HCT116 (cell line): ENCODE results near the gene CCDC159. TPM values are rescaled to one million over a fixed set of nuclear protein-coding genes. Genes with fewer than 3 reads are reported as not detected.

Source experiments
- ATAC-seq: fragments of 200-7000 bp; cut with Tn5 transposase; 2 replicates; pipeline ENCODE4 v1.9.1; 2020; ENCODE audit warnings: mild to moderate bottlenecking, moderate library complexity
- BruUV-seq: library from RNA; stranded (reverse); fragments of 400-500 nt; replicated peaks from 2 replicates; lab custom pipeline; 2021; lab: Mats Ljungman, UMichigan
- CTCF ChIA-PET: fragments of 300-600 bp; sonication (Branson Sonifier 250); formaldehyde crosslinking; loops from one replicate; lab custom pipeline; 2021; ENCODE audit warnings: antibody characterized with exemption; lab: Charles Lee
- POLR2A ChIA-PET: fragments of 300-600, 350-600 bp; sonication (Branson Sonifier 250); formaldehyde crosslinking; loops from one replicate; lab custom pipeline; 2021; ENCODE audit warnings: antibody characterized with exemption; lab: Charles Lee
- RAD21 ChIA-PET, 2 experiments: fragments of 300-600 bp; sonication (Branson Sonifier 250); formaldehyde crosslinking; loops; one replicate each; lab custom pipeline; 2023; ENCODE audit warnings: low total read pairs in 2 of 2; ENCODE audit not compliant: uncharacterized antibody in 2 of 2, unreplicated experiment in 2 of 2, low non-redundant PET in 1 of 2; lab: Charles Lee
- DNase-seq: peaks from one replicate; pipeline ENCODE4 v3.0.0-alpha.2; 2010; ENCODE audit warnings: low read depth, low spot score
- H2AFZ ChIP-seq: fragments of 200-600 bp; shearing (Covaris generic), sonication (generic); 2 replicates; pipeline ENCODE4 v1.6.1; 2017; ENCODE audit warnings: low read depth, mixed run types, mixed read lengths, antibody characterized with exemption, low read length; ENCODE audit not compliant: poor library complexity, severe bottlenecking
- H3K27ac ChIP-seq: 2 replicates; pipeline ENCODE4 v1.5.1; 2012; ENCODE audit warnings: low read depth, low read length
- H3K27me3 ChIP-seq: fragments of 200-600 bp; sonication (generic); 2 replicates; pipeline ENCODE4 v1.6.1; 2016; ENCODE audit warnings: mixed run types, low read length, mixed read lengths; ENCODE audit not compliant: insufficient read depth
- H3K36me3 ChIP-seq, 2 experiments: fragments of 200-500 bp in 1 of 2; fragments of 200-600 bp in 1 of 2; sonication (Bioruptor generic) in 1 of 2; sonication (generic) in 1 of 2; 2 replicates each; pipeline versions ENCODE4 v1.5.1 to v1.6.1; 2014 to 2016; ENCODE audit warnings: low read length in 2 of 2, inconsistent platforms in 1 of 2, mixed read lengths in 1 of 2, mixed run types in 1 of 2; ENCODE audit not compliant: insufficient read depth in 2 of 2, control insufficient read depth in 1 of 2
- H3K4me1 ChIP-seq, 2 experiments: fragments of 200-600 bp in 1 of 2; sonication (generic) in 1 of 2; 2 replicates each; pipeline versions ENCODE4 v1.5.1 to v1.6.1; 2012 to 2017; ENCODE audit warnings: low read length in 2 of 2, inconsistent platforms in 1 of 2, mild to moderate bottlenecking in 1 of 2, mixed read lengths in 1 of 2, mixed run types in 1 of 2, moderate library complexity in 1 of 2; ENCODE audit not compliant: insufficient read depth in 2 of 2, control insufficient read depth in 1 of 2
- H3K4me2 ChIP-seq: fragments of 200-600 bp; sonication (generic); 2 replicates; pipeline ENCODE4 v1.6.1; 2017; ENCODE audit warnings: mixed run types, low read length, mixed read lengths
- H3K4me3 ChIP-seq, 2 experiments: fragments of 200-600 bp in 1 of 2; sonication (generic) in 1 of 2; replicated peaks in 1 of 2; 2 replicates each; pipeline ENCODE4 v1.5.1; 2011 to 2016; ENCODE audit warnings: low read length in 2 of 2, control low read depth in 1 of 2, low read depth in 1 of 2, mild to moderate bottlenecking in 1 of 2, mixed read lengths in 1 of 2, mixed run types in 1 of 2
- H3K79me2 ChIP-seq: fragments of 200-600 bp; sonication (generic); 2 replicates; pipeline ENCODE4 v1.6.1; 2017; ENCODE audit warnings: mild to moderate bottlenecking, mixed run types, low read length, moderate library complexity, mixed read lengths; ENCODE audit not compliant: insufficient read depth
- H3K9ac ChIP-seq: fragments of 200-600 bp; sonication (generic); 2 replicates; pipeline ENCODE4 v1.6.1; 2016; ENCODE audit warnings: low read length, mixed read lengths
- H3K9me2 ChIP-seq: fragments of 200-600 bp; sonication (generic), shearing (Covaris generic); 2 replicates; pipeline ENCODE4 v1.6.1; 2017; ENCODE audit warnings: mixed run types, mild to moderate bottlenecking, moderate library complexity; ENCODE audit not compliant: insufficient read depth
- H3K9me3 ChIP-seq, 2 experiments: fragments of 200-500 bp in 1 of 2; fragments of 200-600 bp in 1 of 2; sonication (Bioruptor generic) in 1 of 2; sonication (generic) in 1 of 2; 2 replicates each; pipeline ENCODE4 v1.6.1; 2014 to 2017; ENCODE audit warnings: low read length in 2 of 2, mixed read lengths in 2 of 2, inconsistent platforms in 1 of 2, low read depth in 1 of 2, mild to moderate bottlenecking in 1 of 2, mixed run types in 1 of 2, moderate library complexity in 1 of 2; ENCODE audit not compliant: control insufficient read depth in 1 of 2, insufficient read depth in 1 of 2
- H4K20me1 ChIP-seq: fragments of 200-600 bp; sonication (generic), shearing (Covaris generic); 2 replicates; pipeline ENCODE4 v1.6.1; 2017; ENCODE audit warnings: mixed run types, mild to moderate bottlenecking, moderate library complexity; ENCODE audit not compliant: insufficient read depth
- CBX3 ChIP-seq: IDR thresholded peaks from 2 replicates; pipeline ENCODE4 v1.6.1; 2012; ENCODE audit warnings: low read depth
- CEBPB ChIP-seq: IDR thresholded peaks from 2 replicates; pipeline ENCODE4 v1.6.1; 2012; ENCODE audit warnings: low read depth
- EGR1 ChIP-seq: IDR thresholded peaks from 2 replicates; pipeline ENCODE4 v1.6.1; 2012; ENCODE audit warnings: low read depth
- ELF1 ChIP-seq: IDR thresholded peaks from 2 replicates; pipeline ENCODE4 v1.6.1; 2012; ENCODE audit warnings: low read depth, borderline replicate concordance
- EZH2 ChIP-seq: fragments of 200-600 bp; sonication (generic); IDR thresholded peaks from 2 replicates; pipeline ENCODE4 v1.6.1; 2017; ENCODE audit warnings: antibody characterized with exemption, mixed run types
- EZH2phosphoT487 ChIP-seq: fragments of 200-600 bp; IDR thresholded peaks from 2 replicates; pipeline ENCODE4 v1.6.1; 2018; ENCODE audit warnings: antibody characterized with exemption, borderline replicate concordance
- FOSL1 ChIP-seq: IDR thresholded peaks from 2 replicates; pipeline ENCODE4 v1.6.1; 2012; ENCODE audit warnings: low read depth
- POLR2A ChIP-seq: IDR thresholded peaks from 2 replicates; pipeline ENCODE4 v1.7.0; 2011; ENCODE audit warnings: borderline replicate concordance; ENCODE audit not compliant: insufficient read depth, insufficient read length; ENCODE audit errors: extremely low read depth
- POLR2AphosphoS5 ChIP-seq: IDR thresholded peaks from 2 replicates; pipeline ENCODE4 v1.6.1; 2011; ENCODE audit warnings: mild to moderate bottlenecking, low read depth, low read length, moderate library complexity
- SIN3A ChIP-seq: IDR thresholded peaks from 2 replicates; pipeline ENCODE4 v1.6.1; 2012; ENCODE audit warnings: low read depth
- SP1 ChIP-seq: IDR thresholded peaks from 2 replicates; pipeline ENCODE4 v1.6.1; 2012; ENCODE audit warnings: low read depth
- SRF ChIP-seq: IDR thresholded peaks from 2 replicates; pipeline ENCODE4 v1.6.1; 2012; ENCODE audit warnings: low read depth
- TCF7L2 ChIP-seq: IDR thresholded peaks from 2 replicates; pipeline ENCODE4 v1.7.0; 2011; ENCODE audit warnings: borderline replicate concordance, inconsistent platforms; ENCODE audit not compliant: insufficient read depth, insufficient read length; ENCODE audit errors: extremely low read depth
- YY1 ChIP-seq: IDR thresholded peaks from 2 replicates; pipeline ENCODE4 v1.6.1; 2011; ENCODE audit warnings: low read length, low read depth, moderate library complexity, mild to moderate bottlenecking; ENCODE audit not compliant: insufficient replicate concordance; ENCODE audit errors: extremely low read depth
- ZFX ChIP-seq: fragments of 450-650 bp; IDR thresholded peaks from 2 replicates; pipeline ENCODE4 v1.6.1; 2017
- intact Hi-C: fragments of 100-400 bp; cut with micrococcal nuclease; formaldehyde crosslinking; loops from 2 replicates; pipeline ENCODE4 v1.10.0; 2022
- total RNA-seq: library from RNA; stranded (reverse); gene quantifications from one replicate; pipeline ENCODE4 v1.2.1, GENCODE V29; 2021; ENCODE audit not compliant: unreplicated experiment
- TF ChIP-seq, protein P1 (sequence below): IDR thresholded peaks from 2 replicates; pipeline ENCODE4 v1.6.1; 2011; ENCODE audit warnings: mild to moderate bottlenecking, low read length, moderate library complexity; ENCODE audit not compliant: insufficient replicate concordance; ENCODE audit errors: extremely low read depth
- TF ChIP-seq, protein P2 (sequence below), 3 experiments: fragments of 200-600 bp in 1 of 3; sonication (generic) in 1 of 3; IDR thresholded peaks in 2 of 3; conservative IDR thresholded peaks in 1 of 3; 2 replicates each; pipeline ENCODE4 v1.5.1; 2012 to 2017; ENCODE audit warnings: low read depth in 2 of 3, low read length in 2 of 3, antibody characterized with exemption in 1 of 3, borderline replicate concordance in 1 of 3, control low read depth in 1 of 3, mild to moderate bottlenecking in 1 of 3, mixed read lengths in 1 of 3, mixed run types in 1 of 3, moderate library complexity in 1 of 3; ENCODE audit not compliant: insufficient read depth in 1 of 3
- TF ChIP-seq, protein P3 (sequence below): IDR thresholded peaks from 2 replicates; pipeline ENCODE4 v1.6.1; 2012
- TF ChIP-seq, protein P4 (sequence below): IDR thresholded peaks from 2 replicates; pipeline ENCODE4 v1.6.1; 2012; ENCODE audit warnings: low read depth
- TF ChIP-seq, protein P5 (sequence below): IDR thresholded peaks from 2 replicates; pipeline ENCODE4 v1.6.1; 2012

Gene CCDC159
- total RNA-seq, 1 experiment from 2014 or later: 7.7 TPM

DNA sequence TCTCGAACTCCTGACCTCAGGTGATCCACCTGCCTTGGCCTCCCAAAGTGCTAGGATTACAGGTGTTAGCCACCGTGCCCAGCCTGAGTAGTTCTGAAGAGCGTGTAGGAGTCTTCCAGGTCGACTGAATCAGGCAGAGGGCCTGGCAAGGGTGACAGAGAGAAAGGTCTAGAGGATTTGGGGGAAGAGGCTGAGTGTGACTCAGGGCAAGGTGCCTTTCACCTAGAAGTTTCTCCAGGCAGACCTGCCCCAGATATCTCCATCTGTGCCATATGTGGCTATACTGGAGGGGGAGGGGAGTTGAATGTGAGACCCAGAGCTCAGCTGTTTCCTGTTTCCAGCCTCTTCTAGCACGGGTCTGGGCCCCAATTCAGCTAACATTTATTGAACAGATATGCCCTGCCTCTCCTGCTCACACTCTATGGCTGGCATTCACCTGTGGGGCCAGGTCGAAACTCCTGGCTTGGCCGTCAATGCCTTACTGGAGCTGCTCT, 1.3 kb downstream of the CCDC159 start:
- DNase-seq: no peak
- ATAC-seq: no peak
- no peaks in the 10 kb centered on the region for H3K27me3 ChIP-seq
- TF ChIP-seq, protein P1, sequence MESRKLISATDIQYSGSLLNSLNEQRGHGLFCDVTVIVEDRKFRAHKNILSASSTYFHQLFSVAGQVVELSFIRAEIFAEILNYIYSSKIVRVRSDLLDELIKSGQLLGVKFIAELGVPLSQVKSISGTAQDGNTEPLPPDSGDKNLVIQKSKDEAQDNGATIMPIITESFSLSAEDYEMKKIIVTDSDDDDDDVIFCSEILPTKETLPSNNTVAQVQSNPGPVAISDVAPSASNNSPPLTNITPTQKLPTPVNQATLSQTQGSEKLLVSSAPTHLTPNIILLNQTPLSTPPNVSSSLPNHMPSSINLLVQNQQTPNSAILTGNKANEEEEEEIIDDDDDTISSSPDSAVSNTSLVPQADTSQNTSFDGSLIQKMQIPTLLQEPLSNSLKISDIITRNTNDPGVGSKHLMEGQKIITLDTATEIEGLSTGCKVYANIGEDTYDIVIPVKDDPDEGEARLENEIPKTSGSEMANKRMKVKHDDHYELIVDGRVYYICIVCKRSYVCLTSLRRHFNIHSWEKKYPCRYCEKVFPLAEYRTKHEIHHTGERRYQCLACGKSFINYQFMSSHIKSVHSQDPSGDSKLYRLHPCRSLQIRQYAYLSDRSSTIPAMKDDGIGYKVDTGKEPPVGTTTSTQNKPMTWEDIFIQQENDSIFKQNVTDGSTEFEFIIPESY: no peak
- TF ChIP-seq, protein P2, sequence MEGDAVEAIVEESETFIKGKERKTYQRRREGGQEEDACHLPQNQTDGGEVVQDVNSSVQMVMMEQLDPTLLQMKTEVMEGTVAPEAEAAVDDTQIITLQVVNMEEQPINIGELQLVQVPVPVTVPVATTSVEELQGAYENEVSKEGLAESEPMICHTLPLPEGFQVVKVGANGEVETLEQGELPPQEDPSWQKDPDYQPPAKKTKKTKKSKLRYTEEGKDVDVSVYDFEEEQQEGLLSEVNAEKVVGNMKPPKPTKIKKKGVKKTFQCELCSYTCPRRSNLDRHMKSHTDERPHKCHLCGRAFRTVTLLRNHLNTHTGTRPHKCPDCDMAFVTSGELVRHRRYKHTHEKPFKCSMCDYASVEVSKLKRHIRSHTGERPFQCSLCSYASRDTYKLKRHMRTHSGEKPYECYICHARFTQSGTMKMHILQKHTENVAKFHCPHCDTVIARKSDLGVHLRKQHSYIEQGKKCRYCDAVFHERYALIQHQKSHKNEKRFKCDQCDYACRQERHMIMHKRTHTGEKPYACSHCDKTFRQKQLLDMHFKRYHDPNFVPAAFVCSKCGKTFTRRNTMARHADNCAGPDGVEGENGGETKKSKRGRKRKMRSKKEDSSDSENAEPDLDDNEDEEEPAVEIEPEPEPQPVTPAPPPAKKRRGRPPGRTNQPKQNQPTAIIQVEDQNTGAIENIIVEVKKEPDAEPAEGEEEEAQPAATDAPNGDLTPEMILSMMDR (IDR thresholded peaks at IDR 0.05 in 2 of 3, conservative IDR thresholded peaks at IDR 0.05 in 1 of 3; ENCODE audit: borderline replicate concordance in 1 of 3, insufficient read depth in 1 of 3, low read depth in 2 of 3, low read length in 2 of 3): no peak
- TF ChIP-seq CBX3: no peak
- no peak for TF ChIP-seq ZFX
- TF ChIP-seq, protein P3, sequence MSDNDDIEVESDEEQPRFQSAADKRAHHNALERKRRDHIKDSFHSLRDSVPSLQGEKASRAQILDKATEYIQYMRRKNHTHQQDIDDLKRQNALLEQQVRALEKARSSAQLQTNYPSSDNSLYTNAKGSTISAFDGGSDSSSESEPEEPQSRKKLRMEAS: no peak
- no peak for TF ChIP-seq SP1
- no peak for TF ChIP-seq EZH2phosphoT487
- TF ChIP-seq TCF7L2: no peak
- TF ChIP-seq ELF1: no peak
- TF ChIP-seq POLR2A: no peak
- no peak for TF ChIP-seq FOSL1
- TF ChIP-seq, protein P4, sequence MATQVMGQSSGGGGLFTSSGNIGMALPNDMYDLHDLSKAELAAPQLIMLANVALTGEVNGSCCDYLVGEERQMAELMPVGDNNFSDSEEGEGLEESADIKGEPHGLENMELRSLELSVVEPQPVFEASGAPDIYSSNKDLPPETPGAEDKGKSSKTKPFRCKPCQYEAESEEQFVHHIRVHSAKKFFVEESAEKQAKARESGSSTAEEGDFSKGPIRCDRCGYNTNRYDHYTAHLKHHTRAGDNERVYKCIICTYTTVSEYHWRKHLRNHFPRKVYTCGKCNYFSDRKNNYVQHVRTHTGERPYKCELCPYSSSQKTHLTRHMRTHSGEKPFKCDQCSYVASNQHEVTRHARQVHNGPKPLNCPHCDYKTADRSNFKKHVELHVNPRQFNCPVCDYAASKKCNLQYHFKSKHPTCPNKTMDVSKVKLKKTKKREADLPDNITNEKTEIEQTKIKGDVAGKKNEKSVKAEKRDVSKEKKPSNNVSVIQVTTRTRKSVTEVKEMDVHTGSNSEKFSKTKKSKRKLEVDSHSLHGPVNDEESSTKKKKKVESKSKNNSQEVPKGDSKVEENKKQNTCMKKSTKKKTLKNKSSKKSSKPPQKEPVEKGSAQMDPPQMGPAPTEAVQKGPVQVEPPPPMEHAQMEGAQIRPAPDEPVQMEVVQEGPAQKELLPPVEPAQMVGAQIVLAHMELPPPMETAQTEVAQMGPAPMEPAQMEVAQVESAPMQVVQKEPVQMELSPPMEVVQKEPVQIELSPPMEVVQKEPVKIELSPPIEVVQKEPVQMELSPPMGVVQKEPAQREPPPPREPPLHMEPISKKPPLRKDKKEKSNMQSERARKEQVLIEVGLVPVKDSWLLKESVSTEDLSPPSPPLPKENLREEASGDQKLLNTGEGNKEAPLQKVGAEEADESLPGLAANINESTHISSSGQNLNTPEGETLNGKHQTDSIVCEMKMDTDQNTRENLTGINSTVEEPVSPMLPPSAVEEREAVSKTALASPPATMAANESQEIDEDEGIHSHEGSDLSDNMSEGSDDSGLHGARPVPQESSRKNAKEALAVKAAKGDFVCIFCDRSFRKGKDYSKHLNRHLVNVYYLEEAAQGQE: no peak
- TF ChIP-seq SRF: no peak
- no peak for TF ChIP-seq POLR2AphosphoS5
- TF ChIP-seq, protein P5, sequence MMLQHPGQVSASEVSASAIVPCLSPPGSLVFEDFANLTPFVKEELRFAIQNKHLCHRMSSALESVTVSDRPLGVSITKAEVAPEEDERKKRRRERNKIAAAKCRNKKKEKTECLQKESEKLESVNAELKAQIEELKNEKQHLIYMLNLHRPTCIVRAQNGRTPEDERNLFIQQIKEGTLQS: no peak
- TF ChIP-seq YY1: no peak
- TF ChIP-seq EGR1: no peak
- TF ChIP-seq SIN3A: no peak
- no peak for TF ChIP-seq EZH2
- TF ChIP-seq CEBPB: no peak
- no peaks in the 10 kb centered on the region for H4K20me1 ChIP-seq
- ChIA-PET POLR2A (interaction anchor here (2.4 kb wide), 1 partner anchor 34 kb away, joined by 15 read pairs; no protein-coding TSS in a partner anchor), CTCF (interaction anchor here (2.4 kb wide), 1 partner anchor 36 kb away, joined by 8 read pairs; the partner anchor contains the start of gene EPOR), RAD21 (no interaction called here)
- H3K36me3 ChIP-seq: no peaks in the 10 kb centered on the region
- peak overlapping the region; percentile 94 for H3K4me2 ChIP-seq
- 0 out of 2 replicates have a peak, but pooled peaks cover 9% of the 10 kb centered on the region for H3K79me2 ChIP-seq
- H3K4me1 ChIP-seq: peaks cover 25 to 51% of the 10 kb centered on the region in 2 experiments
- H3K9me2 ChIP-seq: no peaks in the 10 kb centered on the region
- intact Hi-C loops: no loop called here
- H3K9ac ChIP-seq: no peak overlapping the region
- no peak overlapping the region for H2AFZ ChIP-seq
- no peak overlapping the region for H3K4me3 ChIP-seq
- peaks cover 3 to 10% of the 10 kb centered on the region in 2 experiments; a peak in 2 of 4 replicates for H3K9me3 ChIP-seq
- H3K27ac ChIP-seq: peak overlapping the region; percentile 67; the same call in 1 of the 2 replicates
- BruUV-seq: no TSS peak
